Activated T-cell treated with anti-CD3 and anti-CD28 coated beads for 24 hours (primary cell): ENCODE data around the gene SLC31A1.
A peak's percentile ranks its signal among the peaks of the same experiment; 100 is the strongest.
"Not testable (repeated sequence)": the region's sequence is repeated elsewhere in the genome, so short reads cannot be mapped to it uniquely, and the experiment has no call there.

Experiments
- DNase-seq: peaks from one replicate; pipeline ENCODE4 v3.0.0-alpha.2; 2020; ENCODE audit warnings: low read depth

SLC31A1 gene

DNA sequence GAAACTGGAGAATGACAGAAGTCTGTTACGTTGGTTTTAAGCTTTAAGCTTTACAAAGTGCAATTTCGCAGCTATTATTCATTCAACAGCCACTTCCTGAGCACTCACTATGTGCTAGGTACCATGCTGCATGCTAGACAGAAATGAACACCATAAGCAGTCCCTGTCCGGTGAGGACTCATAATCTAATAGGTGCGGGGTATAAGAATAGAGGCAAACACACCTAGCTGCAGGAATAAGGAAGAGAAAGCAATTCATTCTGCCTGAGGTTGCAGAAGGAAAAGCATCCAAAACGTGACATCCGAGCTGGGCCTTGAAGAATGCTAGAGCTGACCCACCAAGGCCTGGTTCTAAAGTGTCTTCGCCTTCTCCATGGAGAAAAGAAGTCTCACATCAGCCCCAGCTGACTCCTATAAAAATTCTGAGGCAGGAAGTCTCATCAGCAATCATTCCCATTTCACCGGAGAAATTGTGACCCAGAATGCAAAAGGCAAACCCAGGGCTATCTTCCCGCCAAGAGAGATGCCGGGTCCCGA, 809 bp upstream of the SLC31A1 start:
- peak; percentile 2 for DNase-seq

GRCh38 chr9:113221800-113222481, 597 bp downstream of the SLC31A1 start:
- peak; percentile 1 for DNase-seq

- no peak for DNase-seq
Observed at GRCh38 chr9:113222482-113222841, 1.1 kb downstream of the SLC31A1 start.

GRCh38 chr9:113223963-113224362, 2.6 kb downstream of the SLC31A1 start:
- DNase-seq = no peak

- no peak for DNase-seq
Observed at GRCh38 chr9:113227436-113227835, 6.1 kb downstream of the SLC31A1 start.

DNA sequence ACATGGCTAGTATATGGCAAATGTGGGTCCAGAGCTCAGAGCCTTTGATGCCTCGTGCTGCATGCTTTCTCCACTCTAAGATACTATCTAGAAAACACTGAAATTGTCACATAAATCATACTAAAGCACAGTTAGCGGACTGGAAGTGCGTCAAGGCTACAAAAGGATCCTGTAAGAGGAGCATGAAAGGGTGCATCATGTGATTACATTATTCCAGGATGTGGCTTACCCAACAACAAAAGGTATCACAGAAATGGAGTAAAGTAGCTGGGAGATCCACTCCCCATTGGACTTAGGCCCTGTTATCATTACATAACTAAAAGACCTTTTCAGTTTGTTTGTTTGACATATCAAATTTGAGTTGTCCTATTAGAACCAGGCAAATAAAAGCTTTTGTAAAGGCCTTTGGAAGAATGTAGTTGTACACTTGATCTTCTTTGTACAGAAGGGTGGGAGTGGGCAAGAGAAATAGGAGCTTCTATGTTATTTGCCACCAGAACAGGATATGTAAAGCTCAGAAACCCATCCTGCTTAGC, 6.9 kb downstream of the SLC31A1 start:
- no peak for DNase-seq

DNA sequence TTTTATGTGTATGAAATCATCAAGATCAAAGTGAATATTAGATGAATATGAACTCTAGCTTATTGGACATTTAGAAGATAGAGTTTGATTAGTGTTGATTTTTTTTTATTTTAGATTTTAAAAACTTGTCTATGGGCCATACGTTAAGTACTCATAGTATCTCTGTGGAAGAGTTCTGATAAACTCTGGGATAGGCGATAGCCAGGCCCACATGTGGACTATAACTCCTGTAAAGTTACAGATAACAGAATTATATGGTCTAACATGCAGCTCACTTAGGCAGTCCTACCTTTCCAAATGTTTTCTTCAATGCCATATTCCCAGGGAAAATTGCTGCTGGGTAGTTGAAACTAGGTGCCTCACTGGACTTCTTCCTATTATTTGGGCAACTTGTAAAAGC, 10.4 kb downstream of the SLC31A1 start:
- no peak for DNase-seq

DNA sequence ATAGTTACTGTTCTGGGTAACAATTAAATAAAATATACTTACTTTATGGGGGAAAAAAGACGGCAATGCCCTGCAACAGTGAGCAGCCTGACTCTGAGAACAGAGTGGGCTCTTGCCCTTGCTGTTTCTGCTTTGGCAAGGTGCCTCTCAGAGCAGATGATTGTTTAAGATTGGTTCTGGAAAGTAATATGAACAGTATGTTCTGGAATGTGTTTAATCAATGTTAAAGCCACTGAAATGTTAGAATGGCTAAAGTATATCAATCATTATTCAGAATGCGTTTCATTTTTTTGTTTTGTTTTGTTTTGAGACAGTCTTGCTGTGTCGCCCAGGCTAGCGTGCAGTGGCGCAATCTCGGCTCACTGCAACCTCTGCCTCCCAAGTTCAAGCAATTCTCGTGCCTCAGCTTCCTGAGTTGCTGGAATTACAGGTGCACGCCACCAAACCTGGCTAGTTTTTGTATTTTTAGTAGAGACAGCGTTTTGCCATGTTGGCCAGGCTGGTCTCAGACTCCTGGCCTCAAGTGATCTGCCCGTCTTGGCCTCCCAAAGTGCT, 14.4 kb downstream of the SLC31A1 start:
- not testable (repeated sequence) for DNase-seq

DNA sequence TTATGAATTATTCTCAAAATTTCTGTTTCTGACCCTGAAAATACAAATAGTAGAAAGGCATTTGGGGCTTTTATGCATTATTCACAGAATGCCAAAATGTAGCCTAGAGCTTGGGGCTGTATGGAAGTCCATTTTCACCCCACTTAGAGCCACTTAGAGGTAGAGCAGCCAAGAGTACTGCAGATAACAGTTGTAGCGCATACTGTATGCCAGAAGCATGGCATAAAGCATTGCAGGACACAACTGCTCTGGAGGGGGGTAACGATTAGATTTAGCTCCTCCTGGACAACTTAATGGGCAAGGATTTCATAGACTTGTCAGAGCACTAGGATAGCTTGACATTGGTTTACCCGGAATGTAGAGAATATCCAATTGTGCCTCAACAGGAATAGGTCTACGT, 15.7 kb downstream of the SLC31A1 start:
- DNase-seq = no peak

DNA sequence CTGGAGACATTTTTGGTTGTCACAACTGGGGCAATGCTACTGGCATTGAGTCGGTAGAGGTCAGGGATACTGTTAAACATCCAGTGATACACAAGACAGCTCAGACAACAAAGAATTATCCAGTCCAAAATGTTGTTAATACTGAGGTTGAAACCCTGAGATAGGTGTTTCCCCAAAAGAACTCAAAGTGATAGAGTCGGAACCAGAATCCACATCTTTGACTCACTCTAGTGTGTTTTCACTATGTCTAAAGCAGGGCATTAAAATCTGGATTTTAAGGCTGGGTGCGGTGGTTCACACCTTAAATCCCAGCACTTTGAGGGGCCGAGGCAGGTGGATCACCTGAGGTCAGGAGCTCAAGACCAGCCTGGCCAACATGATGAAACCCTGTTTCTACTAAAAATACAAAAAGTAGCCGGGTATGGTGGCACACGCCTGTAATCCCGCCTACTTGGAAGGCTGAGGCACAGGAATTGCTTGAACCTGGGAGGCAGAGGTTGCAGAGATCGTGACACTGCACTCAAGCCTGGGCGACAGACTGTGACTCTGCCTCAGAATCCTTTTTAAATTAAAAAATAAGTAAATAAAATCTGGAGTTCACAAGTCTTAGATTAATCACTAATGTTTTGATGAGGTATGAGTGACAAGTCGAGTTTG, 17.0 kb downstream of the SLC31A1 start:
- no peak for DNase-seq

DNA sequence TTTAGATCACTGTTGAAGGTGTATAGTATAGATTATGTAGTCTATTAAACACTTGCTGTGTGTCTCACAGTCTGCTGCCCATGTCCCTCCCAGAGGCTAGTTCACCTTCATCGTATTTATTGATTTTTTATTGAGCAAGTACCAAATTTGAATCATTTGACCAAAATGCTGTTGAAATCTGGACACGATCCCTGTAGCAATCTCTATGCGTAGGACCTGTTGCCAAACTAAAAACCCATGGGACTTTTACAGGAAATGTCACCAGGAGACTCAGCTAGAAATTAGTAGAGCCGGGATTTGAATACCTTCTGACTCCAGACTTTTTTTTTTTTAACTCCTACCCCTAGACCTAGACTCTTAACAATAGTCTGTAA, 17.5 kb downstream of the SLC31A1 start:
- no peak for DNase-seq

GRCh38 chr9:113241161-113241560, 19.8 kb downstream of the SLC31A1 start:
- DNase-seq = no peak

DNA sequence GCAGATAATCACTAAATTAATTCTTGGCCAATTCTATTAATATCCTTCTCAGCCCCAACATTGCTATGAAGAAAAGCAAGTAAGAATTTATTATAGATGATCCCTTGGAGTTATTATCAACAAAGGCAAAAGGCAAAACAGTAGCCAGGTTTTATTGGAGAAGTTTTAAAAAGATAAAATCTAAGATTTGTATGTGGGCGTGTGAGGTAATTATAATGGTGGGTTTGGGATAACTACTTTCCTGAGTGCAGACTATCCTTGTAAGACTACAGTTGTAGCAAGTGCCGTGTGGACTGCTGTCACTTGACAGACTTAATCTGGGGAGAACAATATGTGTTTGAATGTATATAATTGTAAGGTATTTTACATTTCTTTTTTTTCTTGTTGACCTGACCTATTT, 23.2 kb downstream of the SLC31A1 start:
- DNase-seq = no peak

GRCh38 chr9:113245894-113246293, 24.6 kb downstream of the SLC31A1 start:
- no peak for DNase-seq

GRCh38 chr9:113246928-113247327, 25.6 kb downstream of the SLC31A1 start:
- DNase-seq = no peak

GRCh38 chr9:113247640-113248039, 26.3 kb downstream of the SLC31A1 start:
- DNase-seq = no peak

DNA sequence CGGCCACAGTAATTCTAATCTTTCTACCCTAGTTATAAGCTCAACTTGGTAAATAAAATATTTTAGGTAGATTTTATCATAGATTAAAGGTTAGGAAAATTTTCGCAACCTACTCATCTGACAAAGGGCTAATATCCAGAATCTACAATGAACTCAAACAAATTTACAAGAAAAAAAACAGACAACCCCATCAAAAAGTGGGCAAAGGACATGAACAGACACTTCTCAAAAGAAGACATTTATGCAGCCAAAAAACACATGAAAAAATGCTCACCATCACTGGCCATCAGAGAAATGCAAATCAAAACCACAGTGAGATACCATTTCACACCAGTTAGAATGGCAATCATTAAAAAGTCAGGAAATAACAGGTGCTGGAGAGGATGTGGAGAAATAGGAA, 28.3 kb downstream of the SLC31A1 start:
- DNase-seq = not testable (repeated sequence)

- no peak for DNase-seq
Observed at GRCh38 chr9:113250807-113251206, 29.5 kb downstream of the SLC31A1 start.

- DNase-seq = no peak
Observed at GRCh38 chr9:113254991-113255390, 33.6 kb downstream of the SLC31A1 start.

DNA sequence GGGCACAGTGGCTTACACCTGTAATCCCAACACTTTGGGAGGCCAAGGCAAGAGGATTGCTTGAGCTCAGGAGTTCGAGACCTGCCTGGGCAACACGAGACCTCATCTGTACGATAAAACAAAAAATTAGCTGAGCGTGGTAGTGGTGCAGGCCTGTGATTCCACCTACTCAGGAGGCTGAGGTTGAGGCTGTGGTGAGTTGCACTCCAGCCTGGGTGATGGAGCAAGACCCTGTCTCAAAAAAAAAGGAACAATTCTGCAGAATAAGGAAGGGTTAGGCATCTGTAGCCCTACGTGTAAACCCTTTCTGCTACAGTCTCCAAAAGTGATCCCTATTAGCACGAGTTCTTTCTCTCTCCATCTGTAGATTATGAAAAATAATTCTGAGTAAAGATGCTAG, 34.1 kb downstream of the SLC31A1 start:
- no peak for DNase-seq

GRCh38 chr9:113257863-113258262, 36.5 kb downstream of the SLC31A1 start:
- DNase-seq = no peak

GRCh38 chr9:113258282-113258681, 36.9 kb downstream of the SLC31A1 start:
- DNase-seq = no peak
